OCI-LY3 (cell line): ENCODE results near the gene EIF4E.
"Not testable (repeated sequence)": the region's sequence is repeated elsewhere in the genome, so short reads cannot be mapped to it uniquely, and the experiment has no call there.

Experiments used
- H2AFZ ChIP-seq: fragments of 200-600, 300-600 bp; shearing (Covaris generic); 2 replicates; pipeline ENCODE4 v1.6.0; 2014; ENCODE audit warnings: antibody characterized with exemption, low read depth, low read length
- H3K27ac ChIP-seq: fragments of 200-600, 300-600 bp; sonication (generic); 2 replicates; pipeline ENCODE4 v1.5.1; 2014; ENCODE audit warnings: mild to moderate bottlenecking, low read length, moderate library complexity, mixed read lengths
- H3K27me3 ChIP-seq: fragments of 200-600, 300-600 bp; sonication (generic); 2 replicates; pipeline ENCODE4 v1.6.1; 2014; ENCODE audit warnings: low read depth, low read length, mixed read lengths
- H3K36me3 ChIP-seq: fragments of 200-600, 300-600 bp; sonication (generic); replicated peaks from 2 replicates; pipeline ENCODE3; 2014; ENCODE audit warnings: low read depth, low read length, mixed read lengths
- H3K4me1 ChIP-seq: fragments of 300-600, 200-600 bp; sonication (generic); 2 replicates; pipeline ENCODE4 v1.6.1; 2014; ENCODE audit warnings: low read length, mixed read lengths
- H3K4me2 ChIP-seq: fragments of 200-600, 300-600 bp; sonication (generic); 2 replicates; pipeline ENCODE4 v1.6.1; 2014; ENCODE audit warnings: low read length, mixed read lengths
- H3K4me3 ChIP-seq: fragments of 300-600, 200-600 bp; sonication (generic); 2 replicates; pipeline ENCODE4 v1.5.1; 2014; ENCODE audit warnings: antibody characterized with exemption, mild to moderate bottlenecking, low read length, moderate library complexity
- H3K79me2 ChIP-seq: fragments of 300-600, 200-600 bp; shearing (Covaris generic); 2 replicates; pipeline ENCODE4 v1.6.1; 2014; ENCODE audit warnings: mild to moderate bottlenecking, low read length, mixed read lengths
- H3K9ac ChIP-seq: fragments of 300-600, 200-600 bp; shearing (Covaris generic); 2 replicates; pipeline ENCODE4 v1.6.0; 2014; ENCODE audit warnings: mild to moderate bottlenecking, low read length, moderate library complexity
- H3K9me3 ChIP-seq: fragments of 200-600, 300-600 bp; shearing (Covaris generic); 2 replicates; pipeline ENCODE4 v1.6.1; 2014; ENCODE audit warnings: low read length, mixed read lengths; ENCODE audit not compliant: insufficient read depth
- H4K20me1 ChIP-seq: fragments of 200-600, 300-600 bp; sonication (generic); 2 replicates; pipeline ENCODE4 v1.6.1; 2016; ENCODE audit warnings: low read length, mixed read lengths; ENCODE audit not compliant: insufficient read depth
- EZH2phosphoT487 ChIP-seq: fragments of 200-600 bp; shearing (Covaris generic); IDR thresholded peaks from 2 replicates; pipeline ENCODE4 v1.6.1; 2018; ENCODE audit warnings: antibody characterized with exemption, mixed run types, low read depth
- TF ChIP-seq, protein P1 (sequence below): fragments of 200-600, 300-600 bp; sonication (generic); IDR thresholded peaks from 2 replicates; pipeline ENCODE4 v1.5.1; 2014; ENCODE audit warnings: antibody characterized with exemption, low read length, low read depth

The EIF4E gene

GRCh38 chr4:98930311-98930865, 1.5 kb upstream of the EIF4E start:
- no peak overlapping the region for H2AFZ ChIP-seq
- H3K4me2 ChIP-seq: peak overlapping the region; percentile 87
- no peaks in the 10 kb centered on the region for H3K27me3 ChIP-seq
- H3K79me2 ChIP-seq: peaks cover 43% of the 10 kb centered on the region
- H4K20me1 ChIP-seq: peaks cover 22% of the 10 kb centered on the region
- peaks cover 19% of the 10 kb centered on the region for H3K4me1 ChIP-seq
- TF ChIP-seq EZH2phosphoT487: no peak
- H3K36me3 ChIP-seq: peaks cover 16% of the 10 kb centered on the region
- H3K9ac ChIP-seq: peak overlapping the region; percentile 98
- peak overlapping the region; percentile 95 for H3K27ac ChIP-seq
- H3K4me3 ChIP-seq: peak overlapping the region; percentile 91
- no peaks in the 10 kb centered on the region for H3K9me3 ChIP-seq

DNA sequence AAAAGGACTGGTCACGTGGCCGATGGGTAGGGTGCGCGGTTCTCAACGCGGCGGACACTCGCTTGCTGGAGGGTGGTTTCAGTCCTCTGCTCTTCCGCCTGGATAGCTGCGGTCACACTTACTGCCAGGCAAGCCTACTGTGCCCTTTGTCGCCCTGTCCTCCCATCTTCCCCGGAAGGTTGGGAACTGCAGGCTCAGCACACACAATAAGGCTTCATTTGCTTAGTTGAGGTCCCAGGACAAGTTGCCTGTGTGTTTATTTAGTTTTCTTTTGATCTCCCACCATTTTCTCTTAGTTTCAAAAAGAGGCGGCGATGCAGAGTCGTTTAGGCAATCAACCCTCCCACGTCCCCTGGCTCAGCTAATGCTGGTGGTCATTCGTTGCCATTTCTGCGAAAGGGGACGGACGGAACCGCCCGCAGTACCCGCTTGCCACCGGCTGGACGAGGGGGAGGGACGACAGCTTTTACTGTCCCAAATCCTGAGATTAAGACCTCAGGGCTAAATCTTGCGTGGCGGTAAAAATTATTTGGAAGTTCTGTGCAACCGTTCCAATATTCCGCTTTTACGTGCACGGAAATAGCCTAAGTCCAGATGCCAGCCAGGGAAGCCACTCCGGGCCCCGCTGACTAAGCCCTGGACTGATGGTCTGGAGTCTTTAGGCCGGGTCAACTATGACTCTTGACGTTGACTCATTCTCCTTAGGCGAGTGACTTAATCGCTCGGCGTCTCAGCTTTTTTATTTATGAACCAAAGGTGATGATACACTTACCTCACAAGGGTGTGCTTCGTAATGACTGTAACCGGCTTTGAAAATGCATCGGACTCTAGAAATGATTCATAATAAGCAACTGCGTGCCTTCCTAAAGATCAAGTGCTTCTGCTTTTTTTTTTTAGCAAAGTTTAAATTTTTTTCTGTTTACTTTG, 671 bp upstream of the EIF4E start:
- H2AFZ ChIP-seq: peak overlapping the region; percentile 69
- TF ChIP-seq, protein P1, sequence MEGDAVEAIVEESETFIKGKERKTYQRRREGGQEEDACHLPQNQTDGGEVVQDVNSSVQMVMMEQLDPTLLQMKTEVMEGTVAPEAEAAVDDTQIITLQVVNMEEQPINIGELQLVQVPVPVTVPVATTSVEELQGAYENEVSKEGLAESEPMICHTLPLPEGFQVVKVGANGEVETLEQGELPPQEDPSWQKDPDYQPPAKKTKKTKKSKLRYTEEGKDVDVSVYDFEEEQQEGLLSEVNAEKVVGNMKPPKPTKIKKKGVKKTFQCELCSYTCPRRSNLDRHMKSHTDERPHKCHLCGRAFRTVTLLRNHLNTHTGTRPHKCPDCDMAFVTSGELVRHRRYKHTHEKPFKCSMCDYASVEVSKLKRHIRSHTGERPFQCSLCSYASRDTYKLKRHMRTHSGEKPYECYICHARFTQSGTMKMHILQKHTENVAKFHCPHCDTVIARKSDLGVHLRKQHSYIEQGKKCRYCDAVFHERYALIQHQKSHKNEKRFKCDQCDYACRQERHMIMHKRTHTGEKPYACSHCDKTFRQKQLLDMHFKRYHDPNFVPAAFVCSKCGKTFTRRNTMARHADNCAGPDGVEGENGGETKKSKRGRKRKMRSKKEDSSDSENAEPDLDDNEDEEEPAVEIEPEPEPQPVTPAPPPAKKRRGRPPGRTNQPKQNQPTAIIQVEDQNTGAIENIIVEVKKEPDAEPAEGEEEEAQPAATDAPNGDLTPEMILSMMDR: no peak
- no peak for TF ChIP-seq EZH2phosphoT487
- H3K4me3 ChIP-seq: peak overlapping the region; percentile 91
- peaks cover 51% of the 10 kb centered on the region for H3K79me2 ChIP-seq
- H3K27me3 ChIP-seq: no peaks in the 10 kb centered on the region
- peaks cover 30% of the 10 kb centered on the region for H4K20me1 ChIP-seq
- peak overlapping the region; percentile 98 for H3K9ac ChIP-seq
- peaks cover 23% of the 10 kb centered on the region for H3K36me3 ChIP-seq
- H3K4me2 ChIP-seq: peak overlapping the region; percentile 87
- H3K27ac ChIP-seq: peak overlapping the region; percentile 95
- peaks cover 26% of the 10 kb centered on the region for H3K4me1 ChIP-seq
- no peaks in the 10 kb centered on the region for H3K9me3 ChIP-seq

GRCh38 chr4:98928131-98928504, 815 bp downstream of the EIF4E start:
- Histone ChIP-seq H3K27ac (peak overlapping the region; percentile 88), H3K36me3 (peaks cover 27% of the 10 kb centered on the region), H4K20me1 (peaks cover 44% of the 10 kb centered on the region), H3K4me3 (peak overlapping the region; percentile 96), H3K9ac (peak overlapping the region; percentile 92), H3K9me3 (no peaks in the 10 kb centered on the region), H3K4me1 (peaks cover 39% of the 10 kb centered on the region), H3K27me3 (no peaks in the 10 kb centered on the region), H3K79me2 (peaks cover 66% of the 10 kb centered on the region), H2AFZ (peak overlapping the region; percentile 78; the same call in 1 of the 2 replicates), H3K4me2 (peak overlapping the region; percentile 75)
- TF ChIP-seq EZH2phosphoT487: no peak
- TF ChIP-seq, protein P1: no peak

DNA sequence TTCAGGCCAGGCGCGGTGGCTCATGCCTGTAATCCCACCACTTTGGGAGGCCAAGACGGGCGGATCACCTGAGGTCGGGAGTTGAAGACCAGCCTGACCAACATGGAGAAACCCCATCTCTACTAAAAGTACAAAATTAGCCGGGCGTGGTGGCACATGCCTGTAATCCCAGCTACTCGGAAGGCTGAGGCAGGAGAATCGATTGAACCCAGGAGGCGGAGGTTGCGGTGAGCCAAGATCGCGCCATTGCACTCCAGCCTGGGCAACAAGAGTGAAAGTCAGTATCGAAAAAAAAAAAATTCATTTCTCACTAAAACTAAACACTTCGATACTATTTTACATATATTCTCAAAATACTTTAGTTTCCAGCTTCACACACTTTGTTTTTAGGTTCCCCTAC, 2.7 kb downstream of the EIF4E start:
- Histone ChIP-seq H3K27ac (peak overlapping the region; percentile 51), H3K36me3 (peaks cover 35% of the 10 kb centered on the region), H4K20me1 (peaks cover 61% of the 10 kb centered on the region), H3K79me2 (peaks cover 84% of the 10 kb centered on the region), H3K9ac (peak overlapping the region; percentile 56), H3K4me3 (peak overlapping the region; percentile 96), H3K4me2 (peak overlapping the region; percentile 90), H3K4me1 (peaks cover 37% of the 10 kb centered on the region)
- not testable (repeated sequence) for H2AFZ ChIP-seq, H3K27me3 ChIP-seq, H3K9me3 ChIP-seq

- Histone ChIP-seq H3K4me1 (peaks cover 22% of the 10 kb centered on the region), H3K27me3 (no peaks in the 10 kb centered on the region), H4K20me1 (peaks cover 73% of the 10 kb centered on the region), H3K4me3 (no peak overlapping the region), H3K4me2 (no peak overlapping the region), H3K27ac (no peak overlapping the region), H2AFZ (no peak overlapping the region), H3K79me2 (peaks cover 100% of the 10 kb centered on the region), H3K36me3 (peaks cover 54% of the 10 kb centered on the region), H3K9ac (no peak overlapping the region), H3K9me3 (no peaks in the 10 kb centered on the region)
- TF ChIP-seq, protein P1: no peak
- TF ChIP-seq EZH2phosphoT487: no peak
Observed at GRCh38 chr4:98921292-98921691, 7.6 kb downstream of the EIF4E start.
